Stimulated activated CD8-positive, alpha-beta memory T cell treated with anti-CD3 and anti-CD28 coated beads, Interleukin-12 subunit alpha, Interleukin-12 subunit beta, amount 100 ng/mL, for 4 hours (primary cell): ENCODE data around the gene GNE.
"Not testable (repeated sequence)": the region's sequence is repeated elsewhere in the genome, so short reads cannot be mapped to it uniquely, and the experiment has no call there.

ENCODE experiments used
- DNase-seq: peaks from one replicate; pipeline ENCODE4 v3.0.0-alpha.2; 2020; ENCODE audit warnings: low read depth

The GNE gene

DNA sequence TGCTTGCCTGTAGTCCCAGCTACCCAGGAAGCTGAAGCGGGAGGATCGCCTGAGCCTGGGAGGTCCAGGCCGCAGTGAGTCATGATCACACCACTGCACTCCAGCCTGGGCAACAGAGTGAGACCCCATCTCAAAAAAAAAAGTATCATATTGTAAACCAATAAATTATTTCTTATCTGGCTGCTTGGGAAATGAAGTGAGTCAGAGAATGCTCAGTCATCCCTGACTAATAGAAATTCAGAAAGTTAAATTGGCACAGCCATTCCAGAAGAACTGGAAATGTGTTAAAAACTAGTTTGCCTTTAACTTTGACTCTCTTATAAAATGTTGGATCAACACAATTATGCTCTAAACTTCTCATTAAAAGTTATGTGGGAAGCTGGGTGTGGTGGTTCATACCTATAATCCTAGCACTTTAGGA, 9.8 kb upstream of the GNE start:
- no peak for DNase-seq

DNA sequence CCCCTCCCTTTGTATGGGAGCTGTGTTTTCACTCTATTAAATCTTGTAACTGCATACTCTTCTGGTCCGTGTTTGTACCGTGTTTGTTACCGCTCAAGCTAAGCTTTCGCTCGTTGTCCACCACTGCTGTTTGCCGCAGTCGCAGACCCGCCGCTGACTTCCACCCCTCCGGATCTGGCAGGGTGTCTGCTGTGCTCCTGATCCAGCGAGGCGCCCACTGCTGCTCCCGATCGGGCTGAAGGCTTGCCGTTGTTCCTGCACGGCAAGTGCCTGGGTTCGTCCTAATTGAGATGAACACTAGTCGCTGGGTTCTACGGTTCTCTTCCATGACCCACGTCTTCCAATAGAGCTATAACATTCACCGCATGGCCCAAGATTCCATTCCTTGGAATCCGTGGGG, 6.6 kb upstream of the GNE start:
- DNase-seq, result no peak

DNA sequence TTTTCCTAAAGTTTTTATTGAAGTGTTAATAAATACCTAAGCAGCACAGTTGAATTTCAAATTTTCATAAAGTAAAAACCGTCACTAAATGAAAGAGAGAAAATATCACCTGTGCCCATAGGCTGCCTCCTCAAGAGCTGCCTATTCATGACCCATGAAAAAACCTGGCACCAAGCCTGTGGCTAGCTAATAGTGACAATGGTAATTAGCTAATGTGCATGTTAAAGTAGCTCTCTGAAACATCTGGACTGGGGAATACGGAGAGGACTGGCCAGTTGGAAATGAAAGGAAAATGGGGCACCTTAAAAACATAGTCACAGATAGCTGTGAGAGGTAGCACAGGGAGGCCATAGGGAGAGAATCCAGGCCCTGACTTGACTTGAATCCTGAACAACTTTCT, 5.4 kb upstream of the GNE start:
- DNase-seq, result no peak

DNA sequence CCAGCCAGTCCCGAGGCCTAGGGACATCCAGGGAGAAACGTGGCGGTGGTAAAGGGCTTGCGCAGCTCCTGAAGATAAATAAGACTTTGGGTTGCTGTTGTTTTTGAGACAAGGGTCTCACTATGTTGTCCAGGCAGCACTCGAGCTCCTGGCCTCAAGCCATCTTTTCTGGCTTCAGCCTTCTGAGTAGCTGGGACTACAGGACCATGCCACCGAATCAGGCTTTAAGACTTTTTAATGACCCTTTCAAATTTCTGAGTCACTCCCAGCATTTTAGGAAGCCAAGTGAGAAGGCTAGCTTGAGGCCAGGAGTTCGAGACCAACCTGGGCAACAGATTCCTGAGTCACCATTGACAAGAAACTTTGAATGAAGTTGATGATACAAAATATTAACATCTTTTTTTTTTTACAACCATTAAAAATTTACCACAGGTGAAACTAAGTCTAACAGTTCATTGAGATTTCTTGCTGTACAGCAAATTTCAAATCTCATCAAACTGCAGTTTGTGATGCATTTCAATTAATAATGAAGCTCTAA, 817 bp upstream of the GNE start:
- no peak for DNase-seq

DNA sequence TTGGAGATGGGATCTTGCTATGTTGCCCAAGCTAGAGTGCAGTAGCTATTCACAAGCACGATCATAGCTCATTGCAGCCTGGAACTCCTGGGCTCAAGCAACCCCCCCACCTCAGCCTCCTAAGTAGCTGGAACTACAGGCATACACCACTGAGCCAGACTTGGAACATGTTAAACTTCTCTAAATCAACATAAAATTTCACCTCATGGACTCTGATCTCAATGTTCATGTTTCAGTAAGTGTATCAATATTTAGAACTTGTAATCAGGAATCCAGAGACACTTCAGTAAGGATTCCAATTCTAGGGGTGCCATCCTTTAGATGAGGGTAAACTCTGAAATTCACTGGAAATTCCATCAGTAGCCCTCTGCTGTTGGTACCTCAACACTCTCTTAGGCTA, 6.8 kb downstream of the GNE start:
- no peak for DNase-seq

DNA sequence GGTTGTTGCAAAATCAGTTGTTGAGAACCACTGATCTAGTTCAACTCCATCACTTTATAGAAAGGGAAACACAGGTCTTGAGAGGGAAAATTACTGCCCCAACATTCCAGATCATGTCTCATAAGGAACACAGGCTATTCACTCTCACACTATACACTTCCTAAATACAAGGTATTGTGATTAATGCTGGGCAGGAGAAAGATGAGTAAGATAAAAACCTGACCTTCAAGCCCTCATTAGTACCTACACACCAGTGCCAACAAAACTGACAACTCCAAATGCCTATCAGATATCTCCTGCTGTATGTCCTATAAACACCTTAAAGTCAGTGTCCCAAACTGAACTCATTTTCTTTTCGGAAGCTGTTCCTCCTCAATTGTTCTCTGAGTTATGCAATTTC, 8.2 kb downstream of the GNE start:
- DNase-seq, result no peak

DNA sequence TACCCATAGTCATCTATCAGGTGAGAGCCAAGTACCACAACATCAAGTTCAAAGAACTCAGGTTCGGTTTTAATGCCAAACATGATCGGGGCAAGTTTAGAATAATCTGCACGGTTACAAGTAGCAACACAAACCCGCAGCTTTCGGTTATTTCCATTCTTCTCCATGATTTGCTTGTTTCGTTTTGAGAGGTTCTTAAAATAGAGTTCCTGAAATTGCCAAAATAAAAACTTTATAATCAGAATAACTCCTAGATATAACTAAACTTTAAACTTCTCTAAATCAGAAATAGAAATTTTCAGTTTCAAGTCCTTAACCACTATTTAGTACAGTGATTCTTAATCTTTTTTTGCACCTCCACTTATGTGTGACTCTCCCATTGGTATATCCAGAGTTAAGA, 9.1 kb downstream of the GNE start:
- no peak for DNase-seq

DNA sequence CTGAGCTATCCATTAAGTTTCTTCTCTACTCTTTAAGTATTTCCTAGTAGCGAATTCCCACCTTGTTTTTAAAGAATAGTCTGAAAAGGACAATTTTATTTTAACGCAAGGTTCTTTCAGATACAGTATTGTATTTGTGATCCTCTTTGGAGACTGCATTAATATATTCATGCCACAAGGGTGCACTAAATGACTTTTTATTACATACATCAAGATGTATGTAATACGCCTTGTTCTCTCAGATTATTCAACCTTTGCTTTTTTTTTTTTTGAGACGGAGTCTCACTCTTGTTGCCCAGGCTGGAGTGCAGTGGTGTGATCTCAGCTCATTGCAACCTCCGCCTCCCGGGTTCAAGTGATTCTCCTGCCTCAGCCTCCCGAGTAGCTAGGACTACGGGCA, 10.2 kb downstream of the GNE start:
- DNase-seq, result not testable (repeated sequence)

DNA sequence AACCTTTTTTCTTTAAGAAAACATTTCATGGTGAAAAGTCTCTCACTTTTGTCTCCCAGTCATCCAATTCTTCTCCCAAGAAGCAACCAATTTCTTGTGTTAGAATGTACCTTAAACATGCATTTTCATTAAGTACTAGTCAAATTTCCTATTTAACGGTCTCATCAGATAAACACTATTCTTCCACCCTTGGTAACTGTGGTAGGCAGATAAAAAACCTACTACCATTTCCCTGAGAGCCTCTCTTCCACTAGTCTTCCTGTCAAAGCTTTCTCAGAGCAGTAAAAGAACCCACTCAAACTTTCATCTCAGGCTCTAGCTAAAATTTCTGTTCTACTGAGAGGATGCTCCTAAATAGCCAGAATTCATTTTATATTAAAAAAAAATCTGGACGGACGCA, 10.9 kb downstream of the GNE start:
- DNase-seq, result no peak

DNA sequence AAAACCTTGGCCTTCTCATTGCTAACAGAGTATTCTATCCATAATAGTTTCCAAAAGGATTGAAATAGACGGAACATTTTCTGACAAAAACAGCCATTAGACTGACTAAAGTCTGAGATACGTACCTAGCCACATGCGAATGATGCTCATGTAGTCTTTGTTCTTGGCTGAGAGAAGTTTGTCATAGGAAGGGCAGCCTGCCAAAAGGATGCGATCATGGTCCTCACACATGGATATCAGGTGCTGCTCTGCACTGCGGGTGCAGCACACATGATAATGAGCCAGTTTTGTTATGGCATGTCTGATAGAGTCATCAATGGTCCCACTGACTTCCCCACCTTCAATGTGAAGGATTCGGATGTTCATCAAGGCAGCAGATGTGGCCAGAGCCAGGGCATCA, 12.3 kb downstream of the GNE start:
- no peak for DNase-seq

DNA sequence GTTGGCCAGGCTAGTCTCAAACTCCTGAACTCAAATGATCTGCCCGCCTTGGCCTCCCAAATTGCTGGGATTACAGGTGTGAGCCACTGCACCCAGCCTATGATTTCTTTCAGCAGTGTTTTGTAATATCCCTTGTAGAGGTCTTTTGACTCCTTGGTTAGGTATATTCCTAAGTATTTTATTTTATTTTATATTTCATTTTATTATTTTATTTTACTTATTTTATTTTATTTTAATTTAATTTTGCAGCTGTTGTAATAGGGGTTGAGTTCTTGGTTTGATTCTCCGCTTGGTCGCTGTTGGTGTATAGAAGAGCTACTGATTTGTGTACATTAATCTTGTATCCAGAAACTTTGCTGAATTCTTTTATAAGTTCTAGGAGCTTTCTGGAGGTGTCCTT, 18.6 kb downstream of the GNE start:
- DNase-seq, result not testable (repeated sequence)

DNA sequence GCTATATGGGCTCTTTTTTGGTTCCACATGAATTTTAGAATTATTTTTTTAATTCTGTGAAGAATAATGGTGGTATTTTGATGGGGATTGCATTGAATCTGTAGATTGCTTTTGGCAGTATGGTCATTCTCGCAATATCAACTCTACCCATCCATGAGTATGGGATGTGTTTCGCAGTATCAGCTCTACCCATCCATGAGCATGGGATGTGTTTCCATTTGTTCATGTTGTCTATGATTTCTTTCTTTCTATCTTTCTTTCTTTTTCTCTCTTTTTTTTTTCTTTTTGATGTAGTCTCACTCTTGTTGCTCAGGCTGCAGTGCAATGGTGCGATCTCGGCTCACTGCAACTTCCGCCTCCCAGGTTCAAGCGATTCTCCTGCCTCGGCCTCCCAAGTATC, 19.0 kb downstream of the GNE start:
- not testable (repeated sequence) for DNase-seq

DNA sequence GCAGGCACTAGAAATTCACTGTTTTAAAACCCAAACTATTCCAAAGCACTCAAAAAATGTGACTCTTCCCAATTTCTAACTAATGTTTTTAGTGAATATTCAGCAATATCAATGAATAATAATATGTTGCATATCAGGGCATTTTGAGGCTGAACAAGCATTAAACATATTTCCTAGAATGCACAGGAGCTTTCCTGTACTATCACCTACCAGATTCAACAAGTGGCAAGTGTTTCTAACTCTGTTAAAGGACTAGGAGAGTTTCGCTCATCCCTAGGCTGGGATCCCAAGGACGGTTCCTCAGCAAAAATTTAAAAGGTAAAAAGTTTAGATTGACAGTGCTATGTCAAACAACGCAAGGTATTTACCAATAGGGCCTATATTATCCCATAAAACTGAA, 21.0 kb downstream of the GNE start:
- no peak for DNase-seq

DNA sequence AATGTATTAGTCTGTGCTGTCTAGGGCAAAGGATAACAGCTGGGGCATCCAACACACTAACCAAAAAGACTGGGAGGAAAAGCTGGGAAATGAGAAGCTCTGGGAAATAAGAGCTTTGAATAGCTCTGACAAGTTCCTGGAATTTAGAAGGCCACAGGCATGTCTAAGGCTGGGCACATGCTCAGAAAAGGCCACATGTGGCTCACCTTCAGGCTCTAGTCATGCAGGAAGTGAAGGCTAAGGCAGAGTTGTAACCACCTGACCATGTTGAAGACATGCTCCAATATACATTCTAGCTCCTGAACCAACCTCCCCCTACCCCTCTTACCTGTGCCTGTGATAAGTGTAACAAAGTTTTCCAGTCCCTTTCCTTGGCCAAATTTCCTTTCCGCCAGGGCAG, 35.8 kb downstream of the GNE start:
- DNase-seq, result no peak

DNA sequence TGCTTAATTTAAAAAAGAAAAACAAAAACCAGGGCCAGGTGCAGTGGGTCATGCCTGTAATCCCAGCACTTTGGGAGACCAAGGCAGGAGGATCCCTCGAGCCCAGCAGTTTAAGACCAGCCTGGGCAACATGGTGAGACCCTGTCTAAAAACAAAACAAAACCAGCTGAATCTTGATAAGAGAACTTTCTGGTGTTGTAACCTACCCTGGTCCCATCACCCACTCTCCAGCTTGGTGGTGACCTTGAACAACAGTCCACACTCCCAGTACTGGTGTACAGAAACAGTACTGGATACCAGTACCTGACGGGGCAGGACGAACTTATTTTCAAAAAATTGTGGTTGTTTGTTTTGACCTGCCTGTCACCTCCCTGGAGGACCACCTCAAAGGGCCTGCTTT, 36.6 kb downstream of the GNE start:
- DNase-seq, result no peak

DNA sequence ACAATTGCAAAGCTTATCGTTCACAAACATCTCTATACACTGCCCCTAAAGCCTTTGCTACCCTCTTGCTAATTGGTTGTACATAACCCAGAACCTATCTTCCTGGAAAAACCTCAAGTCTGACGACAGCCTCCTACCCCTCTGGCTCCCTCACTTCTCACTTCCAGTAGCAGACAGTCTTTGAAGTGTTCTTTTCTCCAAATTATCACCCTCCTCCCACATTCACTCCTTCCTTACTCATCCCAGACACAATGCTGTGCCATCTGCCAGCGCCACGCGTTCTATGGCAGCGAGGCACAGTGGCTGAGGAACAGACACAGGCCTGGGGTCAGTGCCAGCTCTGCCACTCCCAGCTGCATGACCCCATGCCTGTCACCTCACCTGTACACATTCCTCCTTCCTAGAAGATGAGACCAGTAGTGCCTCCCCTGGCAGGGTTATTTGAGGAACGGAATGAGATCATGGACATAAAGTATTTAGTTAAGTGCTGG, 39.8 kb downstream of the GNE start:
- DNase-seq, result no peak

DNA sequence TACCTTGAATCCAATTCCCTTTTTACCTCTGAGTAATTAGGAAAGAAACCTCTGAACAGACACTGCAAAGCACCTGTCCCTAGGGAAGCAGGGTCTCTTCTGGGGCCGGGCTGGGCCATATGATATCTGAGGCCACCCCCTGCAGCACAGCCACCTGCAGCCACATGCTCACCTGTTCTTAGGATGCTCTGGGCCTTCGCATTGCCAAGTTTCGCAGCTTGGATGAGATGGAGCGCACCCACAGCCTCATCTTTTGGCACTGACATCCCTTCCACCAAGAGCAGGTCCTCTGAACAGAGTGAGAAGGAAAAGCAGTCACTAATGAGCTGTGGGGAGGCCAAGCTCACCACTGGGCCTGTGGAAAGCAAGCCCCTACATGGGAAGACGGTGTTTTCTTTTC, 40.2 kb downstream of the GNE start:
- DNase-seq, result no peak

DNA sequence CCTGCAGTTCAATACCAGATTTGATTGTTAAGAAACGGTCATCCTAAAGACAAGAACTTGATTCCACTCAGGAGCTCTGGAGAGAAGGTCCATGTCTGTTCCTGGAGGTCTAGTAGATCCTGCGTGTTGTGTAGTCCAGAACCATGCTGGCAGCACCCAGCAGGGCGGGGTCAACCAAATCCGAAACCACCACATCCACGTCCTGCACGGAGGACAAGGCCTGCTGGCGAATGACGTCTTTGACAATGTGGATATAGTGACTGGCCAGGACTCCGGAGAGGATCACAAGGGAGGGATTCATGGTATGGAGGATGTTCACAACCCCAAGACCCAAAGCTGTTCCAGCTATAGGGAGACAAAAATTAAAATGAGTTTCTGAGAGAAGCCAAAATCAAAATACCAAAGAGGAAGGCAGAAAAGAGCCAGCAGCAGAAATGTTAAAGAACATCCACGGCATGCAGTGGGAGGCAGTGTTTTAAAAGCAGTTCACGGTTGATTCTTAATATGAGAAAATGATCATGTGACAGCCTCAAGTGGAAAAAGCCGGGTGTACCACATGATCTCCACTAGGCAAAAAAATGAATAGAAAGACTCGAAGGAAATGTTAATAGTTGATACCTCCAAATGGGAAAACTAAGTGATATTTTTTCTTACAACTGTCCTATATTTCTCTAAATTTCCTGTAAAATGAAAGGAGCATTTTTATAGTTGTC, 40.8 kb downstream of the GNE start:
- no peak for DNase-seq

DNA sequence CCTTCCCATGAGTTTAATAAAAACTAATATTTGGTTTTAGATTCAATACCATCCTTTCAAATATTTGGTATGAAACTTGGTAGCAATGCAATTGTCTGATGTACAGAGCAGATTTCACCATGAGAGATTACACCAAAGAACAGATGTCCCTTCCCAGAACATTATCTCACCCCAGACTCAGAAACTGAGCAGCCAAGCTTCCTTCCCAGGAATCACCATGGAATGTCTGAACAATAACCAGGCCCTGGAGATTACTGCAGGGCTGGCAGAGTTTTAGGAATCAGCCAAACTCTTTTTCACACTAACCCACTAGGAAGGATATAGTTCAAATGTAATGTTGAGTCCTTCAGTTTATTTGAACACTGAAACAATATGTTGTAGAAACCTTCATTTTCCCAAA, 43.7 kb downstream of the GNE start:
- DNase-seq, result no peak

DNA sequence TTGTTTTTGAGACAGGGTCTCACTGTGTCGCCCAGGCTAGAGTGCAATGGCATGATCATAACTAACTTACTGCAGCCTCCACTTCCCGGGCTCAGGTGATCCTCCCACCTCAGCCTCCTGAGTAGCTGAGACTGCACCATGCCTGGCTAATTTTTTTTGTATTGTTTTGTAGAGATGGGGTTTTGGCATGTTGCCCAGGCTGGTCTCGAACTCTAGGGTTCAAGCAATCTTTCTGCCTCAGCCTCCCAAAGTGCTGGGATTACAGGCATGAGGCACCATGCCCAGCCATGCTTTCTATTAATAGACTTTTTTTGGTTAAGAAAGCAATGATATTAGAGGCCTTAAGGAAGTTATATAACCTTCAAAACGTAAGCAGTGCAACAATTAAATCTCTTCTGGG, 44.3 kb downstream of the GNE start:
- no peak for DNase-seq

DNA sequence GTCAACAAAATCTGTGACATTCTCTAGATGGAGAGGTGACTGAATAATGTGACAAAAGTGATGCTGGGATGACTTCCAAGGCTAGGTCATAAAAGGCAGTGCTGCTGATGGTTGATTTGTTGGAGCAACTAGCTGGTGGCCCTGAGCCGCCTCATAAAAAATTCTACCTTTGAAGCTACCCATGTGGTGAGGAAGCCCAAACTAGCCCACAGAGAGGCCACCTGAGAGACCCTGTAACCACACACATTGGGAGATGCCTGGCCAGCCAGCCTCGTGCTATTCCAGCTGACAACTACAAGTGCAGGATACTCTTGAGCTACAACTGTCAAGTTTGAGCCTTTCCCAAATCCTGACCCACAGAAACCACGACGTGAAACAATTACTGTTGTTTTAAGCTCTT, 44.9 kb downstream of the GNE start:
- no peak for DNase-seq

DNA sequence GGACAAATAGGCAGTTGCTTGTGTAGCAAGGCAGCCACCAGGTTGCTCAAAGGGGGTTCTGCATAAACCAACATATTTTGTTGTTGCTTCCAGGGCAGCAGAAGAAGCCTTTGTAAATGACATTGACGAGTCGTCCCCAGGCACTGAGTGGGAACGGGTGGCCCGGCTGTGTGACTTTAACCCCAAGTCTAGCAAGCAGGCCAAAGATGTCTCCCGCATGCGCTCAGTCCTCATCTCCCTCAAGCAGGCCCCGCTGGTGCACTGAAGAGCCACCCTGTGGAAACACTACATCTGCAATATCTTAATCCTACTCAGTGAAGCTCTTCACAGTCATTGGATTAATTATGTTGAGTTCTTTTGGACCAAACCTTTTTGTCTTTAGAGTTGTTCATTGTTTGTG, 46.7 kb downstream of the GNE start:
- no peak for DNase-seq

DNA sequence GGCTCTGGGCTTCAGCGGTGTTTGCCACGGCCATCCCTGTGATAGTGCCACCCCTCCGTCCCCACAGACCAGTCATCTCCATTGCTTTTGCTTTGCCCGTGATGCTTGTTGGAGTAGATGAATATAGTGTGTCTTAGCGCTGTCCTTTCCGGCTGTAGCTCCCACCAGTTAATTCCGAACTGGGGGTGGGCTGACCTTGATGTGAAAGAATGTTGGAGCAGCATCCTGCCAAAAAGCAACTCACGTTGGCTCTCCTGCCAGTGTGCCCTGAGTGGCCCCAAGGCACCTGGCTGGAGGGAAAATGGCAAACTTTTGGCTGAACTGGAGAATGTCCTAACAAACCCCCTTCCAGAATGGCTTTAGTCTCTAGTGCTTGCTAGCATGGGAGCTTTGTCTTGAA, 47.5 kb downstream of the GNE start:
- DNase-seq, result no peak

DNA sequence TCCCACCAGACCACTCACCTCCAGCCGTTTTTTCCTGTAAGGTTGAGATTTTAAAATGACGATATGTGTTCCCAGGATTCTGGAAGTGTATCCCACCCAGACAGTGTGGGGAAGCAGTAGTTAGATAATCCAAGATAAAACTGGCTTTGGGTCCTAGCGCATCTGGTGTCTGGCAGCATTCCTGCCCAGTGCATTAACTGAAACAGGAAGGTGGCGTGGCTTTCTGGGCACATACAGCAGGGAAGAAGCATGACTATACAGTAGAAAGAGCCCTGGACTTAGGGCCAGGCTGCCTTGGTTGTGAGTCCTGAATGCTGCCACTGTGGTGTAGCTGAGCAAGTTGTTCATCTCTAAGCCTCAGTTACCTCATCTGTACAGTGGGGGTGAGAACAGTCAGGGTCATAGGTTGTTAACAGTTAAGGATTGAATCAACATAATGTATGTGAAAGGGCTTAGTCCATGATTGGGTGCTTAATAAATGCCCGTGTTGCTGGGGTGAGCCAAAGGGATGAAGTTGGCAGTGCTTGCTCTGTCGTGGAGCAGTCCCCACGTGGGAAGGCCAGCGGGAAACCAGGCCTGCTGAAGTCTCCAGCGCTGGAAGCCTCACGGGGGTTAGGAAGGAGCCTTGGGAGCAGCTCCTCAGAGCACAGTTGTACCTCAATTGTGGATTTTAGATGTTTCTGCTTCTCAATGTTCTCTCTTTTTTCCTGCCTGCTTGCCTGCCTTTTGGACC, 49.6 kb downstream of the GNE start:
- no peak for DNase-seq
